Measurements from ENCODE around the gene MATN4.

The MATN4 gene

GRCh38 chr20:45253261-45253660 is 54.8 kb downstream of the MATN4 start:
- Histone ChIP-seq H3K27me3 (replicated peaks) (no peaks in the 10 kb centered on the region), H3K36me3 (replicated peaks) (no peaks in the 10 kb centered on the region), H3K4me3 (ENCODE audit: low read depth, low read length) (no peak overlapping the region), H3K27ac (no peak overlapping the region)
- TF ChIP-seq CTCF (IDR thresholded peaks at IDR 0.05; ENCODE audit: low read depth, low read length, missing control alignments) = no peak
- DNase-seq = no peak
- in situ Hi-C loops (cut with HindIII; ENCODE audit: low pct_ligation_motif_present, low sequenced_read_pairs) = no loop called here

- in situ Hi-C loops (cut with HindIII; ENCODE audit: low pct_ligation_motif_present, low sequenced_read_pairs) = no loop called here
- Histone ChIP-seq H3K4me3 (ENCODE audit: low read depth, low read length) (no peak overlapping the region), H3K36me3 (replicated peaks) (no peaks in the 10 kb centered on the region), H3K27ac (no peak overlapping the region), H3K27me3 (replicated peaks) (no peaks in the 10 kb centered on the region)
- no peak for DNase-seq
- no peak for TF ChIP-seq CTCF (IDR thresholded peaks at IDR 0.05; ENCODE audit: low read depth, low read length, missing control alignments)
These were observed 56.1 kb downstream of the MATN4 start for GRCh38 chr20:45251884-45252560.

GRCh38 chr20:45248609-45249008 is 59.5 kb downstream of the MATN4 start:
- H3K4me3 ChIP-seq (ENCODE audit: low read depth, low read length) = no peak overlapping the region
- H3K27ac ChIP-seq = no peak overlapping the region
- no peak for TF ChIP-seq CTCF (IDR thresholded peaks at IDR 0.05; ENCODE audit: low read depth, low read length, missing control alignments)
- in situ Hi-C loops (cut with HindIII; ENCODE audit: low pct_ligation_motif_present, low sequenced_read_pairs) = no loop called here
- no peak for DNase-seq
- no peaks in the 10 kb centered on the region for H3K36me3 ChIP-seq (replicated peaks)
- peaks cover 2% of the 10 kb centered on the region for H3K27me3 ChIP-seq (replicated peaks)

- Histone ChIP-seq H3K36me3 (replicated peaks) (no peaks in the 10 kb centered on the region), H3K27ac (no peak overlapping the region), H3K27me3 (replicated peaks) (peaks cover 2% of the 10 kb centered on the region), H3K4me3 (ENCODE audit: low read depth, low read length) (no peak overlapping the region)
- no peak for TF ChIP-seq CTCF (IDR thresholded peaks at IDR 0.05; ENCODE audit: low read depth, low read length, missing control alignments)
- in situ Hi-C loops (cut with HindIII; ENCODE audit: low pct_ligation_motif_present, low sequenced_read_pairs) = no loop called here
- no peak for DNase-seq
These were observed 60.2 kb downstream of the MATN4 start for GRCh38 chr20:45247865-45248264.

- in situ Hi-C loops (cut with HindIII; ENCODE audit: low pct_ligation_motif_present, low sequenced_read_pairs) = no loop called here
- H3K27me3 ChIP-seq (replicated peaks) = peaks cover 2% of the 10 kb centered on the region
- no peak for DNase-seq
- TF ChIP-seq CTCF (IDR thresholded peaks at IDR 0.05; ENCODE audit: low read depth, low read length, missing control alignments) = no peak
- no peaks in the 10 kb centered on the region for H3K36me3 ChIP-seq (replicated peaks)
- H3K27ac ChIP-seq = no peak overlapping the region
- no peak overlapping the region for H3K4me3 ChIP-seq (ENCODE audit: low read depth, low read length)
These were observed 62.0 kb downstream of the MATN4 start for GRCh38 chr20:45246109-45246508.

Data from brain microvascular endothelial cell (primary cell).